AG04449 (cell line): Measurements from ENCODE around the gene GLTPD2.
A peak's percentile ranks its signal among the peaks of the same experiment; 100 is the strongest.

Source experiments
- CTCF ChIA-PET: fragments of 350-600 bp; formaldehyde crosslinking; extraction: SDS; loops from one replicate; lab custom pipeline; 2021; ENCODE audit warnings: antibody characterized with exemption; lab: Yijun Ruan, JAX
- POLR2A ChIA-PET: fragments of 400-600, 350-600 bp; formaldehyde crosslinking; extraction: SDS; loops from one replicate; lab custom pipeline; 2020; ENCODE audit warnings: antibody characterized with exemption, inconsistent platforms; lab: Yijun Ruan, JAX
- DNase-seq: peaks from one replicate; pipeline ENCODE4 v3.0.0-alpha.2; 2010; ENCODE audit warnings: low read depth, low spot score
- H3K4me3 ChIP-seq: 2 replicates; pipeline ENCODE4 v1.5.1; 2011; ENCODE audit warnings: low read depth, mild to moderate bottlenecking, control low read depth, low read length
- CTCF ChIP-seq: IDR thresholded peaks from one replicate; pipeline ENCODE4 v1.5.1; 2011; ENCODE audit warnings: mild to moderate bottlenecking, moderate library complexity, low read length, control low read depth, inconsistent platforms; ENCODE audit not compliant: insufficient read depth; ENCODE audit errors: missing control alignments

GLTPD2 gene

GRCh38 chr17:4807605-4808377 lies 19.0 kb downstream of the GLTPD2 start:
- ChIA-PET CTCF (interaction anchor here (0.7 to 3.3 kb wide), 6 partner anchors 8 to 98 kb away, joined by 3 to 28 read pairs (median 4); partner anchors contain the start of genes GLTPD2 and PSMB6), POLR2A (interaction anchor here (1.5 kb wide), 1 partner anchor 11 kb away, joined by 3 read pairs; no protein-coding TSS in a partner anchor)
- peak overlapping the region; percentile 72 for H3K4me3 ChIP-seq
- TF ChIP-seq CTCF, result no peak
- DNase-seq, result no peak

GRCh38 chr17:4808378-4808767 lies 19.6 kb downstream of the GLTPD2 start:
- DNase-seq, result no peak
- TF ChIP-seq CTCF, result no peak
- H3K4me3 ChIP-seq, result peak overlapping the region; percentile 20; the same call in 1 of the 2 replicates
- POLR2A ChIA-PET, result interaction anchor here (0.6 kb wide), 1 partner anchor 11 kb away, joined by 3 read pairs; no protein-coding TSS in a partner anchor
- CTCF ChIA-PET, result interaction anchor here (1.2 to 2.8 kb wide), 2 partner anchors 9 to 19 kb away, joined by 4 to 10 read pairs; partner anchors contain the start of gene GLTPD2

GRCh38 chr17:4810696-4811290 lies 22.0 kb downstream of the GLTPD2 start:
- ChIA-PET CTCF (interaction anchor here (2.8 kb wide), 1 partner anchor 21 kb away, joined by 10 read pairs; the partner anchor contains the start of gene GLTPD2), POLR2A (no interaction called here)
- no peak overlapping the region for H3K4me3 ChIP-seq
- TF ChIP-seq CTCF, result no peak
- DNase-seq, result no peak

- H3K4me3 ChIP-seq, result no peak overlapping the region
- ChIA-PET POLR2A (interaction anchor here (0.7 kb wide), 1 partner anchor 15 kb away, joined by 4 read pairs; no protein-coding TSS in a partner anchor), CTCF (no interaction called here)
- no peak for DNase-seq
- TF ChIP-seq CTCF, result no peak
Measured at GRCh38 chr17:4811471-4811870, 22.7 kb downstream of the GLTPD2 start.

- POLR2A ChIA-PET, result interaction anchor here (0.6 kb wide), 1 partner anchor 135 kb away, joined by 3 read pairs; the partner anchor contains the start of gene PFN1
- CTCF ChIA-PET, result no interaction called here
Measured at GRCh38 chr17:4812690-4813089, 23.9 kb downstream of the GLTPD2 start.

More at GRCh38 chr17:4812690-4813089, 23.9 kb downstream of the GLTPD2 start:
- no peak for DNase-seq
- H3K4me3 ChIP-seq, result no peak overlapping the region
- no peak for TF ChIP-seq CTCF
